ENCODE measurements around the gene PARP2. TPM values are rescaled to one million over a fixed set of nuclear protein-coding genes. Genes with fewer than 3 reads are reported as not detected.
A peak's percentile ranks its signal among the peaks of the same experiment; 100 is the strongest.

Gene PARP2
- total RNA-seq, 1 donor from 2014 or later: 20.6 TPM

DNA sequence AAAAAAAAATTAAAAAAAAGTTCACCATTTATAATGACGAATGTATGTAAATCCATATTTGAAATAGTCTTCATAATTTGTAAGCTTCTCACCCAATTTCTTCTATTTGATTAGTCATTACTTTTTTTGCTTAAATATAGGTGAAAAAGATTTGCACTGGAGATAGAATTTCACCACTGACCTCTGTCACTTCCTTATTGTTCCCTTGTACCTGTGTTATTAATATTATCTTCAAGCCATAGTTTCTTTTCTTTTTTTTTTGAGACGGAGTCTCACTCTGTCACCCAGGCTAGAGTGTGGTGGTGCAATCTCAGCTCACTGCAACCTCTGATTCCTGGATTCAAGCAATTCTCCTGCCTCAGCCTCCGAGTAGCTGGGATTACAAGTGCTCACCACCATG is 54.1 kb downstream of the PARP2 start:
- DNase-seq (ENCODE audit: low spot score): no peak

DNA sequence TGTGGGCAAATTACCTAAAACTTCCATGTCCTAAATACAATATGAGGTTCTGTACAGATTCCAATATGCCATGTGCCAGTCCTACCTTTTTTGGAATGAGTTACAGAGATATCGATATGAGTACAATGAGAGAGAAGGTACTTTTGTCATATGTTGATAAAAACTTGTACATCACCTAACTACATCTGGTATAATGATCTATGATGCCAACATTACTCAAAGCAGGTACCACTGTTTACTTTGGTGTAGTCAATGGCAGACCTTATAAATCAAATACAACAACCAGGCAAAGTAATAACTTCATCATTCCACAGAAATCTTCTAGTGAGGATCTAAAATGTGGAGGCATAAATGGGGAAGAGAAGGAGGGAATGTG is 57.1 kb downstream of the PARP2 start:
- DNase-seq (ENCODE audit: low spot score): no peak

DNA sequence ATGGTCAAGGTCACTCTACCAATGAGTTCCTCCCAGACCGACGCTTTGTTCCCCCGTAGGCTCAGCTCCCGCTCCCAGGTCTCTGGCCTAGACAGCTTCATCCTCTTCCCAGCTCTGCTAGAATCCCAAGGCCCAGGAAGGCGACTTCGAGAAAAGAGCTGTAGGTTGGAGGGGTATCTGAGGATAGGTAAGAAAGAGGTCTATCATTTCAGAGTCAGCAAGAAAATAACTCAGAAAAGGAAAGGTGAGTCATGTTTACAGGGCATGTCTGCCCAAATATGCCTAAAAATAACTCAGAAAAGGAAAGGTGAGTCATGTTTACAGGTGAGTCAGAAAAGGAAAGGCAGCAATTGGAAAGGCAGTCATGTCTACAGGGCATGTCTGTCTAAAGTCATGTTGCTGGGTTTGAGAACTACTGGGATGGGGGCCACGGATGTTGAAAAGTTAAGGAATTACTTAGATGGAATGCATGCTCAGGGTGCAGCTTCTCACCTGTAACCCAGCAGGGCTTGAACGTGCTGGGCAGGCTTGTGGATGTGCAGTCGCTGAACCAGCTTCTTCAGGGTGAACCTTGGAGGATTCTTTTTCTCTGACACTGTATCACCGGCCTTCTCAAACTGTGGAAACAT is 57.6 kb downstream of the PARP2 start:
- DNase-seq (ENCODE audit: low spot score): peak; percentile 47

DNA sequence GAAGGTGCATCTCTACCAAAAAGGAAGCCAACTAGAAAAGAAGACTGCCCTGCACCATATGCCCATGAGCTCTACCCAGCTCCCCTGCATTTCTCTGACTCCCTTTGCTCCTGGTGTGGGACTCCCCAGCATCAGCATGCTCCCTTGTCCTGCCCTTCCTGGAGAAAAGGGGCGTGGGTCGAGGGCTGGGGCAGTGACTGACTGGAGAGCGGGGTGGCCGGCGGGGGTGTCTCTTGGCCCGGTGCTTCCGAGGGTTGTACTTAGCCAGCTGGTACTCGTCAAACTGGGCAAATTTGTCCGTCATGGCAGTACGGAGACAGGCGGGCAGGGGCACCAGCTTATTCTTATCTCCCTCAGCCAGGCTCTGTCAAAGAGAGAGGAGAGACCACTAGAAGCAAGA is 60.1 kb downstream of the PARP2 start:
- no peak for DNase-seq (ENCODE audit: low spot score)

Other genes with a start within 250 kb of the PARP2 start
- gene OR4K17, start 232.9 kb upstream of the PARP2 start, total RNA-seq: not detected
- not detected for gene OR4N5, start 204.8 kb upstream of the PARP2 start, total RNA-seq
- gene OR11G2, start 152.7 kb upstream of the PARP2 start, total RNA-seq: not detected
- not detected for gene OR11H6, start 119.9 kb upstream of the PARP2 start, total RNA-seq
- gene OR11H7, start 114.7 kb upstream of the PARP2 start, total RNA-seq: not detected
- gene OR11H4, start 104.3 kb upstream of the PARP2 start, total RNA-seq: not detected
- gene TTC5, start 37.7 kb upstream of the PARP2 start, total RNA-seq: 26.6 TPM
- gene CCNB1IP1, start 10.4 kb upstream of the PARP2 start, total RNA-seq: 38.3 TPM
- 38.7 TPM for gene TEP1, start 69.9 kb downstream of the PARP2 start, total RNA-seq
- gene KLHL33, start 92.5 kb downstream of the PARP2 start, total RNA-seq: 0.26 TPM
- 39.7 TPM for gene OSGEP, start 111.2 kb downstream of the PARP2 start, total RNA-seq
- 169 TPM for gene APEX1, start 111.6 kb downstream of the PARP2 start, total RNA-seq
- gene PIP4P1, start 117.8 kb downstream of the PARP2 start, total RNA-seq: 36.8 TPM
- 23.8 TPM for gene PNP, start 125.8 kb downstream of the PARP2 start, total RNA-seq
- gene RNASE10, start 161.9 kb downstream of the PARP2 start, total RNA-seq: 0.65 TPM
- gene RNASE9, start 217.4 kb downstream of the PARP2 start, total RNA-seq: not detected
- gene RNASE11, start 244.4 kb downstream of the PARP2 start, total RNA-seq: not detected
- not detected for gene RNASE12, start 247.7 kb downstream of the PARP2 start, total RNA-seq

Measured in ureter (tissue), 1 donor.